Ovary (tissue), 9 donors: Measurements from ENCODE around the gene KRT81. TPM values are rescaled to one million over a fixed set of nuclear protein-coding genes. Genes with fewer than 3 reads are reported as not detected.

Experiments
- DNase-seq, 5 donors: peaks; one replicate each; pipeline ENCODE4 v3.0.0-alpha.2; 2019 to 2020
- H3K27ac ChIP-seq, 2 donors: fragments of 200-600 bp; one replicate each; pipeline versions ENCODE4 v1.5.1 to v1.8.0; 2019 to 2022
- H3K27me3 ChIP-seq: fragments of 200-600 bp; one replicate; pipeline ENCODE4 v1.8.0; 2022
- H3K36me3 ChIP-seq: fragments of 200-600 bp; sonication (generic); one replicate; pipeline ENCODE4 v1.5.1; 2019
- H3K4me1 ChIP-seq: one replicate; pipeline ENCODE4 v1.8.1; 2013; ENCODE audit warnings: mild to moderate bottlenecking, moderate library complexity; ENCODE audit not compliant: insufficient read depth
- H3K4me3 ChIP-seq: fragments of 200-600 bp; sonication (generic); one replicate; pipeline ENCODE4 v1.5.1; 2017
- H3K9me3 ChIP-seq, 2 donors: fragments of 200-600 bp in 1 of 2; sonication (generic) in 1 of 2; one replicate each; pipeline versions ENCODE4 v1.5.1 to v1.8.1; 2013 to 2019; ENCODE audit warnings: mild to moderate bottlenecking in 1 of 2, moderate library complexity in 1 of 2
- EP300 ChIP-seq: sonication (generic); formaldehyde crosslinking; IDR thresholded peaks from one replicate; pipeline ENCODE4 v1.6.1; 2017; ENCODE audit warnings: antibody characterized with exemption
- POLR2A ChIP-seq: fragments of 450-650 bp; IDR thresholded peaks from one replicate; pipeline ENCODE4 v1.6.1; 2017; ENCODE audit warnings: antibody characterized with exemption, mild to moderate bottlenecking, moderate library complexity
- WGBS, 3 donors: extraction: QIAGEN DNeasy Blood & Tissue Kit in 1 of 3; methylation state at CpG; one replicate each; pipeline versions ENCODE4 v1.1.5 to v1.1.7; 2013 to 2017; 5-methylcytosine and 5-hydroxymethylcytosine counted together
- intact Hi-C, 4 donors: fragments of 100-400 bp; cut with DNase I; formaldehyde crosslinking; loops; one replicate each; pipeline versions ENCODE4 v1.11.0 to v1.15.1; 2022 to 2023
- polyA plus RNA-seq, 2 donors: library from polyadenylated mRNA; stranded (reverse); fragments of 200-250 nt in 1 of 2; fragments of 350-450 nt in 1 of 2; fragmentation: Illumina TruSeq in 1 of 2; extraction: RNeasy Lipid Tissue Mini Kit (QIAGEN cat#74804) in 1 of 2; gene quantifications; one replicate each; pipeline ENCODE4 v1.2.3, GENCODE V29; 2013 to 2014
- total RNA-seq, 7 donors: library from RNA; depleted of rRNA in 2 of 7; stranded (reverse); fragments of >200 nt in 2 of 7; fragmentation: NEBNext Ultra II Directional in 3 of 7; extraction: Animal tissue kit (Norgen Biotek cat#: 25700) in 3 of 7; gene quantifications; one replicate each; pipeline versions ENCODE4 v1.1.0 to v1.2.4, GENCODE V29; 2016 to 2023
- TF ChIP-seq, protein P1 (sequence below), 3 donors: fragments of 450-650 bp in 2 of 3; fragments of 200-600 bp in 1 of 3; IDR thresholded peaks; one replicate each; pipeline versions ENCODE4 v1.5.1 to v1.8.0; 2016 to 2022; ENCODE audit warnings: antibody characterized with exemption in 3 of 3, mild to moderate bottlenecking in 1 of 3
- donor health status: DM: no; HTN: no; CAD: no; lungs with moderate emphysema.
- donor health status: DM: no; HTN: no; CAD: no.
- donor health status: Bipolar disorder and iron deficiency.
- donor health status: DM: yes; HTN: yes; CAD: no.
- donor health status: DM: no; HTN: no; CAD: no.
- donor health status: DM: yes; HTN: yes; CAD: no.

KRT81 gene
- total and polyA plus RNA-seq, 9 donors: 1.2 TPM; not detected in 8

DNA sequence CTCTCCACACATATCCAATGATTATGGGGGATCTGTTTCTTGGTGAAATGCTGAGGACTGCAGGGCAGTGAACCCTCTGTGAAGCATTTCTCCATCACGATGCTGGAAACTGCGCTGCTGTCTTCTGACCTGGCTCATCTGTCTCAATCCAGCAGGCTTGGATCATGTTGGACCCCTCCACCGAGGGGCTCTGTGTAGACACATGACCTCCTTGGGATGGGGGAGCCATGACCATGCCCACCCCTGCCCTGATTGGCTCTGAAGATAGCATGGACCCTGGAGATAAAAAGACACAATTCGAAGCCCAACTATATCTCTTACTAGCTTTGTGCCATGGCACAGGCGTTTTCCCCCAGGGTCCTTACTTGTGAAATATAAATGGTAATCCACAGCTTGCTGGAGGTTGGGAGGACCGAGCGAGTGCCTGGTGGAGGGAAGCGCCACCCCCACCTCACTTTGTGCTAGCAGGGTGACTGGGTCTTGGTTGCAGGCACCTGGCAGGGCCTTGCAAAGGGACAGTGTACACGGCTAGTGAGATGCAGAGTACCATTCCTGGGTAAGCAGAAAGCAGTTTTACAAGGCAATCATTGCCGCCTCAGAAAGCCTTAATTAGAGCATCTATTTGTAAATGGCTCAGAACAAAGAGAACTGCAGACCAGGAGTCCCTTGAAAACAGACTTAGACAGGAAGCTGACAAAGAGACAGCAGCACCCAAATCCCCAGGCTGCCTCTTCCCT is 32.2 kb upstream of the KRT81 start:
- no peaks in the 10 kb centered on the region for H3K36me3 ChIP-seq
- no peaks in the 10 kb centered on the region for H3K9me3 ChIP-seq
- TF ChIP-seq EP300 (no peak), POLR2A (no peak)
- TF ChIP-seq, protein P1, sequence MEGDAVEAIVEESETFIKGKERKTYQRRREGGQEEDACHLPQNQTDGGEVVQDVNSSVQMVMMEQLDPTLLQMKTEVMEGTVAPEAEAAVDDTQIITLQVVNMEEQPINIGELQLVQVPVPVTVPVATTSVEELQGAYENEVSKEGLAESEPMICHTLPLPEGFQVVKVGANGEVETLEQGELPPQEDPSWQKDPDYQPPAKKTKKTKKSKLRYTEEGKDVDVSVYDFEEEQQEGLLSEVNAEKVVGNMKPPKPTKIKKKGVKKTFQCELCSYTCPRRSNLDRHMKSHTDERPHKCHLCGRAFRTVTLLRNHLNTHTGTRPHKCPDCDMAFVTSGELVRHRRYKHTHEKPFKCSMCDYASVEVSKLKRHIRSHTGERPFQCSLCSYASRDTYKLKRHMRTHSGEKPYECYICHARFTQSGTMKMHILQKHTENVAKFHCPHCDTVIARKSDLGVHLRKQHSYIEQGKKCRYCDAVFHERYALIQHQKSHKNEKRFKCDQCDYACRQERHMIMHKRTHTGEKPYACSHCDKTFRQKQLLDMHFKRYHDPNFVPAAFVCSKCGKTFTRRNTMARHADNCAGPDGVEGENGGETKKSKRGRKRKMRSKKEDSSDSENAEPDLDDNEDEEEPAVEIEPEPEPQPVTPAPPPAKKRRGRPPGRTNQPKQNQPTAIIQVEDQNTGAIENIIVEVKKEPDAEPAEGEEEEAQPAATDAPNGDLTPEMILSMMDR (IDR thresholded peaks at IDR 0.05): no peak
- H3K4me3 ChIP-seq: no peak overlapping the region
- DNase-seq: peak in 1 of 5 donors; percentile 7
- H3K27ac ChIP-seq: no peak overlapping the region
- H3K4me1 ChIP-seq: no peaks in the 10 kb centered on the region
- intact Hi-C loops: no loop called here
- H3K27me3 ChIP-seq: no peaks in the 10 kb centered on the region
- WGBS, 3 donors: 83 to 89% (median 89%) methylated on average over 10 of the region's 10 CpGs

- H3K9me3 ChIP-seq: no peaks in the 10 kb centered on the region
- no peaks in the 10 kb centered on the region for H3K27me3 ChIP-seq
- H3K4me3 ChIP-seq: no peak overlapping the region
- no peaks in the 10 kb centered on the region for H3K4me1 ChIP-seq
- intact Hi-C loops: no loop called here
- H3K36me3 ChIP-seq: no peaks in the 10 kb centered on the region
- no peak for DNase-seq
- 66 to 79% (median 78%) methylated on average over 1 of the region's 1 CpG for WGBS, 3 donors
- no peak overlapping the region for H3K27ac ChIP-seq
- TF ChIP-seq POLR2A (no peak), EP300 (no peak)
These were observed 31.7 kb upstream of the KRT81 start for GRCh38 chr12:52323001-52323400.

- H3K27ac ChIP-seq: no peak overlapping the region
- no peaks in the 10 kb centered on the region for H3K9me3 ChIP-seq
- WGBS, 3 donors: 95 to 100% (median 96%) methylated on average over 1 of the region's 1 CpG
These were observed 30.7 kb upstream of the KRT81 start for GRCh38 chr12:52322069-52322468.

GRCh38 chr12:52321418-52321817 is 30.1 kb upstream of the KRT81 start:
- intact Hi-C loops: no loop called here
- Histone ChIP-seq H3K36me3 (no peaks in the 10 kb centered on the region), H3K27ac (no peak overlapping the region), H3K9me3 (no peaks in the 10 kb centered on the region), H3K27me3 (no peaks in the 10 kb centered on the region), H3K4me3 (no peak overlapping the region), H3K4me1 (no peaks in the 10 kb centered on the region)
- DNase-seq: peak in 1 of 5 donors; percentile 3
- TF ChIP-seq EP300 (no peak), POLR2A (no peak)
- TF ChIP-seq, protein P1 (IDR thresholded peaks at IDR 0.05): no peak
- WGBS, 3 donors: 63 to 68% (median 67%) methylated on average over 4 of the region's 4 CpGs

More at GRCh38 chr12:52322069-52322468, 30.7 kb upstream of the KRT81 start:
- Histone ChIP-seq H3K27me3 (no peaks in the 10 kb centered on the region), H3K36me3 (no peaks in the 10 kb centered on the region), H3K4me3 (no peak overlapping the region), H3K4me1 (no peaks in the 10 kb centered on the region)
- intact Hi-C loops: no loop called here
- TF ChIP-seq EP300 (no peak), POLR2A (no peak)
- TF ChIP-seq, protein P1 (IDR thresholded peaks at IDR 0.05): no peak
- DNase-seq: no peak

DNA sequence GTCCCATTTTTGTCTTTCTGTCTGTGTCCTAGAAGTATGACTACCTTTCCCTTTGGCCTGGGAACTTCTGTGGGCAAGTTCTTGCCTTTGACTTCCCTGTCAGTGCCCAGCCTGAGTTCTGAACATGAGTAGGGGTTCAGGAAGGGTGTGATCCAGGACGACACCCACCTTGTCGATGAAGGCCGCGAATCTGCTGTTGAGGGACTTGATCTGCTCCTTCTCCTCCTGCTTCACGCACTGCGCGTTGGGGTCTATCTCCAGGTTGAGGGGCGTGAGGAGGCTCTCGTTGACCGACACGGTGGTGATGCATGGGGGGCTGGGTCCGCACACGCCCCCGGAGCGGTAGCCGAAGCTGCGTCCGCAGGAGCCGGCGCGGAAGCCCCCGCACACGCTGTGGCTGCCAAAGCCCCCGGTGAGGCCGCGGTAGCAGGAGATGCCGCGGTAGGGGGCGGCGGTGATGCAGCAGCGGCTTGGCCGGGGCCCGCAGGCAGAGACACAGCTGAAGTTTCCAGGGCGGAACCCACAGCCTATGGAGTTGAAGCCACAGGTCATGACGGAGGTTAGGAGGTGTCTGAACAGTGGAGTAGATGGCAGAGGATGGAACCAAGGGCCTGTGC is 29.6 kb upstream of the KRT81 start, which contains the start of gene KRT83:
Gene KRT83 (minus strand): TSS at position 615 of the 617 bp plus-strand sequence. CDS start 63 bp downstream, at position 552.
- no peak within 1 kb of the TSS for H3K27ac ChIP-seq
- no peaks in the 10 kb centered on the region for H3K9me3 ChIP-seq
- intact Hi-C loops: no loop called here
- no peaks in the 10 kb centered on the region for H3K27me3 ChIP-seq
- peak in 1 of 5 donors; percentile 13 for DNase-seq
- no peak within 1 kb of the TSS for H3K4me3 ChIP-seq
- no peaks in the 10 kb centered on the region for H3K4me1 ChIP-seq
- TF ChIP-seq, protein P1 (IDR thresholded peaks at IDR 0.05): no peak
- TF ChIP-seq EP300: no peak
- TF ChIP-seq POLR2A: no peak
- WGBS, 3 donors: 51 to 55% (median 53%) methylated on average over 32 to 35 of the region's 35 CpGs
- H3K36me3 ChIP-seq: no peaks in the 10 kb centered on the region
